GM23248 (cell line): ENCODE measurements around the gene KRTAP5-5. TPM values are rescaled to one million over a fixed set of nuclear protein-coding genes. Genes with fewer than 3 reads are reported as not detected.
"Not testable (repeated sequence)": the region's sequence is repeated elsewhere in the genome, so short reads cannot be mapped to it uniquely, and the experiment has no call there.

Experiments used
- DNase-seq: peaks from one replicate; pipeline ENCODE4 v3.0.0-alpha.2; 2015
- H2AFZ ChIP-seq: fragments of 200-600 bp; sonication (generic); 2 replicates; pipeline ENCODE4 v1.6.1; 2016; ENCODE audit warnings: antibody characterized with exemption
- H3F3A ChIP-seq: fragments of 200-600 bp; sonication (generic); 2 replicates; pipeline ENCODE4 v1.6.1; 2016; ENCODE audit warnings: mild to moderate bottlenecking, antibody characterized with exemption, mixed run types; ENCODE audit not compliant: insufficient read depth
- H3K27ac ChIP-seq: fragments of 200-600 bp; sonication (generic); 2 replicates; pipeline ENCODE4 v1.5.1; 2016; ENCODE audit warnings: mild to moderate bottlenecking
- H3K27me3 ChIP-seq: fragments of 200-600 bp; sonication (generic); replicated peaks from 2 replicates; pipeline ENCODE4 v1.6.1; 2016; ENCODE audit warnings: mild to moderate bottlenecking; ENCODE audit not compliant: insufficient read depth
- H3K36me3 ChIP-seq: fragments of 200-600 bp; sonication (generic); 2 replicates; pipeline ENCODE4 v1.6.1; 2016; ENCODE audit warnings: low read depth, mild to moderate bottlenecking
- H3K4me1 ChIP-seq: fragments of 200-600 bp; sonication (generic); 2 replicates; pipeline ENCODE4 v1.6.1; 2016; ENCODE audit warnings: mild to moderate bottlenecking; ENCODE audit not compliant: insufficient read depth
- H3K4me2 ChIP-seq: fragments of 200-600 bp; sonication (generic); one replicate; pipeline ENCODE4 v1.6.1; 2016; ENCODE audit warnings: mild to moderate bottlenecking; ENCODE audit not compliant: unreplicated experiment
- H3K4me3 ChIP-seq: fragments of 200-600 bp; sonication (generic); 2 replicates; pipeline ENCODE4 v1.5.1; 2016; ENCODE audit warnings: mild to moderate bottlenecking
- H3K79me2 ChIP-seq: fragments of 200-600 bp; sonication (generic); 2 replicates; pipeline ENCODE4 v1.6.1; 2016; ENCODE audit warnings: mild to moderate bottlenecking; ENCODE audit not compliant: insufficient read depth
- H3K9ac ChIP-seq: fragments of 200-600 bp; sonication (generic); 2 replicates; pipeline ENCODE4 v1.6.1; 2016; ENCODE audit warnings: mild to moderate bottlenecking
- H3K9me2 ChIP-seq: fragments of 200-600 bp; sonication (generic); 2 replicates; pipeline ENCODE4 v1.6.1; 2016; ENCODE audit warnings: mixed run types, mild to moderate bottlenecking, moderate library complexity; ENCODE audit not compliant: insufficient read depth
- H3K9me3 ChIP-seq: fragments of 200-600 bp; sonication (generic); one replicate; pipeline ENCODE4 v1.6.1; 2017; ENCODE audit warnings: low read depth
- H4K20me1 ChIP-seq: fragments of 200-600 bp; sonication (generic); 2 replicates; pipeline ENCODE4 v1.6.0; 2016; ENCODE audit not compliant: insufficient read depth
- EZH2 ChIP-seq: fragments of 200-600 bp; sonication (generic); IDR thresholded peaks from 2 replicates; pipeline ENCODE4 v1.6.1; 2018; ENCODE audit warnings: antibody characterized with exemption, mild to moderate bottlenecking; ENCODE audit not compliant: insufficient read depth, poor library complexity, severe bottlenecking
- EZH2phosphoT487 ChIP-seq: fragments of 200-600 bp; sonication (generic); IDR thresholded peaks from 2 replicates; pipeline ENCODE4 v1.6.1; 2018; ENCODE audit warnings: antibody characterized with exemption, moderate library complexity, mild to moderate bottlenecking, low read depth; ENCODE audit not compliant: insufficient read depth
- WGBS, 2 experiments: methylation state at CpG; one replicate each; pipeline ENCODE4 v1.1.6; 2015 to 2017; ENCODE audit warnings: low lambda C conversion rate in 2 of 2, low coverage in 1 of 2; ENCODE audit errors: missing lambda C conversion rate in 2 of 2; 5-methylcytosine and 5-hydroxymethylcytosine counted together
- in situ Hi-C: fragments of 300-500 bp; cut with MboI; formaldehyde crosslinking; loops from 2 replicates; pipeline ENCODE4 v1.15.0; 2020
- polyA plus RNA-seq: library from polyadenylated mRNA; unstranded; fragments of >200 nt; fragmentation: Nextera tagmentation; extraction: Ambion mirVana; gene quantifications from 2 replicates; pipeline ENCODE4 v1.2.1, GENCODE V29; 2016
- total RNA-seq: library from RNA; depleted of rRNA; stranded (reverse); fragments of >200 nt; shearing (Covaris generic); gene quantifications from 2 replicates; pipeline ENCODE4 v1.2.3, GENCODE V29; 2014

KRTAP5-5 gene
- total and polyA plus RNA-seq, 2 experiments from 2014 or later: not detected

DNA sequence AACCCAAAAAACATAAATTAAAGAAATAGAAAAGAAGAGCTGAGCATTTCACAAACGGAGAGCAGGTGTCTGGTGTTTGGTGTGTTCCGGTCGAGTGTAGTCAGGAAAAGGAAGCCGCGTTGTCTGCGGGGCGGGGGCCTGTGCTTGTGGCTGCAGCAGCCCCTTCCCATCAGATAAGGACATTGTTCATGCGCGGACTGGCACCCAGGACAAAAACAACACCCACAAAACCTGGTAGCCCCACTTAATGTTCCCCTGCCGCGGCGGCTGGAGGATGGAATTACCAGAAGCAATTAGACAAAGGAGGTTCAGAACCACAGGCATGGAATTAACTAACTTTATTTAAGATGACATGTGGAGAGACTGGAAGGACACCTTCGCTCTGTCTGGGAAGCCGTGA lies 29.9 kb downstream of the KRTAP5-5 start:
- no peaks in the 10 kb centered on the region for H3K9me2 ChIP-seq
- no peak overlapping the region for H3K9ac ChIP-seq
- H2AFZ ChIP-seq: no peak overlapping the region
- no peak overlapping the region for H3K4me3 ChIP-seq
- no peak for DNase-seq
- H3K36me3 ChIP-seq: no peaks in the 10 kb centered on the region
- no peaks in the 10 kb centered on the region for H3F3A ChIP-seq
- in situ Hi-C loops: no loop called here
- no peaks in the 10 kb centered on the region for H3K9me3 ChIP-seq
- H3K4me2 ChIP-seq: no peak overlapping the region
- TF ChIP-seq EZH2phosphoT487 (no peak), EZH2 (no peak)
- 70 to 75% methylated on average over 14 of the region's 14 CpGs for WGBS, 2 experiments
- no peaks in the 10 kb centered on the region for H3K4me1 ChIP-seq
- no peaks in the 10 kb centered on the region for H3K79me2 ChIP-seq
- H3K27ac ChIP-seq: no peak overlapping the region
- no peaks in the 10 kb centered on the region for H4K20me1 ChIP-seq
- H3K27me3 ChIP-seq: peaks cover 19% of the 10 kb centered on the region

DNA sequence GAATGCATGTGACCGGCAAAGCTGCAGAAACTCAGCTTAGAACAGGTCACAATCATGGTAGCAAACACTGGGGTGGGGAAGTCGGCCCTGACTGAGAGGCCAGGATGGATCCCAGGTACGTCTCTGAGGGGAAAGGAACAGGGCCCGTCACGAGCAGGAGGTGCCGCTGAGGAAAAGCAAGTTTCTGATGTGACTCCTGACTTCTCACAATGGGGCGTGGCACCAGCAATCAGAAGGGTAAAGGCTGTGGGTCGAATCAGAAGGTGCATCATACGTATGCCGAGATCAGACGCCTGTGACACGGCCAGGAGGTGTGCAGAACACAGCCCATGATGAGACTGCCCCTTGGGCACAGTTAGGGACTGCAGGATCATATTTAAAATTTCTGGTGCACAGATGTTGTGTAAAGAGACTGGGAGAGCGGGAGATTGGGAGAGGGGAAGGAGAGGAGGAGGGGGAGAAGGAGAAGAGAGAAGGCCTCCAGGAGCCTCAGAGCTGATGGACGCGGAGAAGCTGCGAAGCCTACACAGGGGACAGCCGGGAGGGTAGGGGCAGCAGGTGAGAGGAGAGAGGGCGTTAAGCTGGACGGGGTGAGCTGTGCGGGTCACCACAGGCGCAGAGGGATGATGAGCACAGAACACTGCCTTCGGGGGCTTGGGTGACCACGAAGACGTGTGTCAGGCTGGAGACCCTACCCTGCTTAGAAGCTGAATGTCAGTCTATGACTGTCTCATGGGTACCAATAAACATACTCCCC lies 30.7 kb downstream of the KRTAP5-5 start:
- 49 to 52% methylated on average over 22 to 24 of the region's 24 CpGs for WGBS, 2 experiments
- no peaks in the 10 kb centered on the region for H3K36me3 ChIP-seq
- in situ Hi-C loops: no loop called here

GRCh38 chr11:1661454-1662269 lies 32.1 kb downstream of the KRTAP5-5 start:
- H3K9ac ChIP-seq, H3K4me3 ChIP-seq, H2AFZ ChIP-seq, DNase-seq, H3K36me3 ChIP-seq, H3K4me2 ChIP-seq, H3K79me2 ChIP-seq, H3K27ac ChIP-seq, in situ Hi-C loops, H3F3A ChIP-seq, H3K9me2 ChIP-seq, H3K4me1 ChIP-seq, H4K20me1 ChIP-seq, H3K9me3 ChIP-seq: not testable (repeated sequence)
- 36 to 49% methylated on average over 17 to 21 of the region's 25 CpGs for WGBS, 2 experiments
- peaks cover 19% of the 10 kb centered on the region for H3K27me3 ChIP-seq

More for the DNA sequence above, 30.7 kb downstream of the KRTAP5-5 start:
- no peaks in the 10 kb centered on the region for H3K9me2 ChIP-seq
- no peak overlapping the region for H3K27ac ChIP-seq
- H3K4me3 ChIP-seq: no peak overlapping the region
- no peak overlapping the region for H2AFZ ChIP-seq
- H3K4me1 ChIP-seq: no peaks in the 10 kb centered on the region
- DNase-seq: no peak
- H3F3A ChIP-seq: no peaks in the 10 kb centered on the region
- no peak for TF ChIP-seq EZH2phosphoT487
- TF ChIP-seq EZH2: no peak
- H3K27me3 ChIP-seq: peaks cover 19% of the 10 kb centered on the region
- H3K9me3 ChIP-seq: no peaks in the 10 kb centered on the region
- H4K20me1 ChIP-seq: no peaks in the 10 kb centered on the region
- H3K79me2 ChIP-seq: no peaks in the 10 kb centered on the region
- no peak overlapping the region for H3K9ac ChIP-seq
- H3K4me2 ChIP-seq: no peak overlapping the region

DNA sequence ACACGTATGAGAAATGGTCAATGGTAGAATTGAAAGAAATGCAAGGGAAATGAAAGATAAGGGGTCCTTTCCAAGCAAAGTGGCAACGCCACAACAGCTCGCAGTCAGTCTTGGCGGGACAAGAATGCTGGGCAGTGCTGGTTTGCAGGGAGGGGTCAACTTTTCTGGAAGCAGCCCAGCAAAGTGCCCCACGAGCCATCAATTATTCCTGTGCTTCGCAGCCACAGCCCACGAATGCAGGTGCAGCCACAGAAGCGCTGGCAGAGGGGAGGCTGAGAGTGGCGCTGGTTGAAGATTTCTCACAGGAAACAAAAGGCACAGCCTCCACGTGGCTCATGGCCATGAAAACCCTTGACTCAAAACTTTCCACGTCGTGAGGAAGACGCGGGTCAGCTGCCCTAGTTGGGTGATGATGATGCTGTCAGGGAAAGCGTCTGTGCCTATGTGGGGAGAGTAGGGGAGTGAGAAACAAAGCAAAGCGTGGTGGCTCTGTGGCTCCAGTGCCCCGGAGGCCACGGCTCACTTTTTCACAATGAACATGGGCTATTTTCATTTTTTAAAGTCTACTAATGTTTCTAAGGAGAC lies 33.2 kb downstream of the KRTAP5-5 start:
- H3K4me3 ChIP-seq, H3K36me3 ChIP-seq, H3K9me3 ChIP-seq, H3F3A ChIP-seq, H3K9me2 ChIP-seq, H3K79me2 ChIP-seq, H3K4me2 ChIP-seq, H4K20me1 ChIP-seq, H3K27ac ChIP-seq, H2AFZ ChIP-seq, H3K9ac ChIP-seq, H3K4me1 ChIP-seq, in situ Hi-C loops, DNase-seq: not testable (repeated sequence)
- 55 to 62% methylated on average over 18 of the region's 18 CpGs for WGBS, 2 experiments
- peaks cover 23% of the 10 kb centered on the region for H3K27me3 ChIP-seq
